Endothelial cell (in vitro differentiated cells): ENCODE measurements around the gene TMTC1. TPM values are rescaled to one million over a fixed set of nuclear protein-coding genes. Genes with fewer than 3 reads are reported as not detected.
"Not testable (repeated sequence)": the region's sequence is repeated elsewhere in the genome, so short reads cannot be mapped to it uniquely, and the experiment has no call there.

ENCODE experiments used
- DNase-seq: peaks from one replicate; pipeline ENCODE4 v3.0.0; 2021; ENCODE audit warnings: low spot score
- H3K27ac Mint-ChIP-seq: one replicate; pipeline ENCODE4 v1.8.0; 2021; ENCODE audit warnings: mixed read lengths, inconsistent platforms; ENCODE audit not compliant: unreplicated experiment
- H3K27me3 Mint-ChIP-seq: one replicate; pipeline ENCODE4 v1.8.0; 2021; ENCODE audit warnings: mild to moderate bottlenecking, moderate library complexity, mixed read lengths, inconsistent platforms; ENCODE audit not compliant: unreplicated experiment
- H3K36me3 Mint-ChIP-seq: one replicate; pipeline ENCODE4 v1.8.0; 2021; ENCODE audit warnings: mild to moderate bottlenecking, low read depth, mixed read lengths, inconsistent platforms; ENCODE audit not compliant: unreplicated experiment
- H3K4me1 Mint-ChIP-seq: one replicate; pipeline ENCODE4 v1.8.0; 2021; ENCODE audit warnings: mild to moderate bottlenecking, mixed read lengths, inconsistent platforms; ENCODE audit not compliant: unreplicated experiment
- H3K4me3 Mint-ChIP-seq: one replicate; pipeline ENCODE4 v1.8.0; 2021; ENCODE audit warnings: mild to moderate bottlenecking, mixed read lengths, inconsistent platforms; ENCODE audit not compliant: unreplicated experiment
- H3K9me3 Mint-ChIP-seq: one replicate; pipeline ENCODE4 v1.8.0; 2021; ENCODE audit warnings: mixed read lengths, inconsistent platforms; ENCODE audit not compliant: unreplicated experiment
- CTCF ChIP-seq: fragments of 200-600 bp; sonication (generic); IDR thresholded peaks from one replicate; pipeline ENCODE4 v1.5.0; 2021; ENCODE audit warnings: antibody characterized with exemption; ENCODE audit not compliant: unreplicated experiment
- total RNA-seq: library from RNA; stranded (reverse); fragmentation: NEBNext Ultra II Directional; extraction: Animal tissue kit (Norgen Biotek cat#: 25700); gene quantifications from one replicate; pipeline ENCODE4 v1.2.1, GENCODE V29; 2021; ENCODE audit not compliant: unreplicated experiment

Gene TMTC1
- total RNA-seq, 1 donor from 2014 or later: 0.95 TPM

DNA sequence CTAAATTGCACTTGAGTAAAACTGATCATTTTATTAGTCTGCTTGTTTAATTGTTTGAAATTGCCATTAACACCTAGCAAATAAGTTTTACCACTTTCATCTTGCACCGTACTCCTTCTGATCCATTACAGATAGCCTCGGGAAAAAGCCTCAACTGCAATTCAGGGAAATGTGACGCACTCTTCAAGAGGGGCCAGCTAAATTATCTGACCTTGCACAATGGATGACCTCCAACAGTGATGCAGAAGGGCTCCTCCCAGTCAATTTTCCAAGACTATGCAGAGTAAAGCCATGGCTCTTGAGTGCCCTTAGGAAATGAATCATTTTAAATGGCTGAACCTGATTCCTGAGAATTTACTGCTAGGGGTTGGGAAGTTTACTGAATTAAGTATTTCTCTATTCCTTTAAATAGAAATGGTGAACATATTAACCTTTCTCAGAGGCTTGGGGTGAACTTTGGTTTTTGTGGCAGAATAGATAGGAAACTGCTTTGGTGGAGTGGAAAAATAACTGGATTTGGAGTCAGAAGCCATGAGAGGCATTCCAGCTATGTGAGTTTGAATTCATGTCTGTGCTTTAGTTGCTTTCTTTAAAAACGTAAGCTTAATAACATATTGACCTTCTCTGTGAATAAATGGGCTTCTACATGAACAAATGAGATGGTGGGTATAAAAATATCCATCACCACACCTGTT is 221.5 kb downstream of the TMTC1 start:
- Mint-ChIP-seq H3K4me3 (no peak overlapping the region), H3K27me3 (no peaks in the 10 kb centered on the region), H3K4me1 (no peaks in the 10 kb centered on the region), H3K27ac (no peak overlapping the region), H3K9me3 (no peaks in the 10 kb centered on the region), H3K36me3 (no peaks in the 10 kb centered on the region)
- TF ChIP-seq CTCF: no peak
- no peak for DNase-seq

- TF ChIP-seq CTCF: no peak
- no peak for DNase-seq
- Mint-ChIP-seq H3K27ac (no peak overlapping the region), H3K9me3 (no peaks in the 10 kb centered on the region), H3K4me1 (no peaks in the 10 kb centered on the region), H3K27me3 (no peaks in the 10 kb centered on the region), H3K36me3 (no peaks in the 10 kb centered on the region), H3K4me3 (no peak overlapping the region)
Observed at GRCh38 chr12:29561664-29562071, 222.1 kb downstream of the TMTC1 start.

DNA sequence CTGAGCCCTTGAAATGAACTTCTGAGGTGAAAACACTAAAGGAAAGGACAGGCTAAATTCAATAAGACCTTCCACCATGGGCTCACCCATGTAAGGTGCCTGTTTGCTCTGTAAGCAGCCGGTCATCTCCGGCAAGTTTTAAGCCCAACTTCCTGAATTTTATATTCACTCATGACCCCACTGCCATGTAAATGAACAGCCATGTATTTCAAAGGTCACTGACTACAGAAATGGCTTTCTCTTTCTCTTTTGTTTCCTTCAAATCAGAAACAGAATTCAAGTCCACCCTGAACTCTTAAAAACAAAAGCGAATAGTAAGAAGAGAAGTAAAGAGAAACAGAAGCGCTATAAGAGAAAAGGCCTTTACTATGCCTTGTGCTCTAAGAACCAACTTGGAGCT is 224.5 kb downstream of the TMTC1 start:
- TF ChIP-seq CTCF: no peak
- Mint-ChIP-seq H3K36me3 (no peaks in the 10 kb centered on the region), H3K9me3 (no peaks in the 10 kb centered on the region), H3K4me3 (no peak overlapping the region), H3K4me1 (no peaks in the 10 kb centered on the region), H3K27ac (no peak overlapping the region), H3K27me3 (no peaks in the 10 kb centered on the region)
- DNase-seq: no peak

GRCh38 chr12:29556363-29556762 is 227.4 kb downstream of the TMTC1 start:
- no peaks in the 10 kb centered on the region for H3K27me3 Mint-ChIP-seq
- no peaks in the 10 kb centered on the region for H3K36me3 Mint-ChIP-seq
- no peak overlapping the region for H3K27ac Mint-ChIP-seq
- no peak for DNase-seq
- H3K4me3 Mint-ChIP-seq: no peak overlapping the region
- TF ChIP-seq CTCF: no peak
- H3K4me1 Mint-ChIP-seq: no peaks in the 10 kb centered on the region
- no peaks in the 10 kb centered on the region for H3K9me3 Mint-ChIP-seq

- H3K27me3 Mint-ChIP-seq, H3K9me3 Mint-ChIP-seq, H3K36me3 Mint-ChIP-seq, H3K27ac Mint-ChIP-seq, DNase-seq, H3K4me1 Mint-ChIP-seq, H3K4me3 Mint-ChIP-seq: not testable (repeated sequence)
Observed at GRCh38 chr12:29555451-29555850, 228.3 kb downstream of the TMTC1 start.
